ENCODE results near the gene C1orf56.
A peak's percentile ranks its signal among the peaks of the same experiment; 100 is the strongest.

Gene C1orf56

DNA sequence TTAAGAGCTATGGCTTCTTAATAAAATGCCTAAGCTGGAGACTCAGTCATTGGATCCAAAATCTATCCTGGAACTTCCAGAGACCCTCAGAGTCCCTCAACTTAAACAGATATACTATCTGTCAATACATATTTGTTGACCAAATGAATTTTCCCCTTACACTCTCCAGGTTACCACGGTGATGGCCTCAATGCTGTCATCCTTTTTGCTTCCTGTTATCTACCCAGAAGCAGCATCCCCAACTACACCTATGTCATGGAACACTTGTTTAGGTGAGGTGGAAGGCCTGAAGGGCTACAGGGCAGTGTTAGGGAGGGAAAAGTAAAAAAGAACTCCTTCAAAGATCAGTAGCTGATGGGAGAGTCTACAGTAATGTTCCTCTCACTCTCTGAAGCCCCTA lies 4.4 kb upstream of the C1orf56 start:
- no peak for DNase-seq (ENCODE audit: low read depth)
- TF ChIP-seq, protein P1, sequence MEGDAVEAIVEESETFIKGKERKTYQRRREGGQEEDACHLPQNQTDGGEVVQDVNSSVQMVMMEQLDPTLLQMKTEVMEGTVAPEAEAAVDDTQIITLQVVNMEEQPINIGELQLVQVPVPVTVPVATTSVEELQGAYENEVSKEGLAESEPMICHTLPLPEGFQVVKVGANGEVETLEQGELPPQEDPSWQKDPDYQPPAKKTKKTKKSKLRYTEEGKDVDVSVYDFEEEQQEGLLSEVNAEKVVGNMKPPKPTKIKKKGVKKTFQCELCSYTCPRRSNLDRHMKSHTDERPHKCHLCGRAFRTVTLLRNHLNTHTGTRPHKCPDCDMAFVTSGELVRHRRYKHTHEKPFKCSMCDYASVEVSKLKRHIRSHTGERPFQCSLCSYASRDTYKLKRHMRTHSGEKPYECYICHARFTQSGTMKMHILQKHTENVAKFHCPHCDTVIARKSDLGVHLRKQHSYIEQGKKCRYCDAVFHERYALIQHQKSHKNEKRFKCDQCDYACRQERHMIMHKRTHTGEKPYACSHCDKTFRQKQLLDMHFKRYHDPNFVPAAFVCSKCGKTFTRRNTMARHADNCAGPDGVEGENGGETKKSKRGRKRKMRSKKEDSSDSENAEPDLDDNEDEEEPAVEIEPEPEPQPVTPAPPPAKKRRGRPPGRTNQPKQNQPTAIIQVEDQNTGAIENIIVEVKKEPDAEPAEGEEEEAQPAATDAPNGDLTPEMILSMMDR (IDR thresholded peaks at IDR 0.05; ENCODE audit: low read length, missing control alignments): no peak
- H3K4me3 ChIP-seq (replicated peaks; ENCODE audit: low read depth, low read length): no peak overlapping the region

DNA sequence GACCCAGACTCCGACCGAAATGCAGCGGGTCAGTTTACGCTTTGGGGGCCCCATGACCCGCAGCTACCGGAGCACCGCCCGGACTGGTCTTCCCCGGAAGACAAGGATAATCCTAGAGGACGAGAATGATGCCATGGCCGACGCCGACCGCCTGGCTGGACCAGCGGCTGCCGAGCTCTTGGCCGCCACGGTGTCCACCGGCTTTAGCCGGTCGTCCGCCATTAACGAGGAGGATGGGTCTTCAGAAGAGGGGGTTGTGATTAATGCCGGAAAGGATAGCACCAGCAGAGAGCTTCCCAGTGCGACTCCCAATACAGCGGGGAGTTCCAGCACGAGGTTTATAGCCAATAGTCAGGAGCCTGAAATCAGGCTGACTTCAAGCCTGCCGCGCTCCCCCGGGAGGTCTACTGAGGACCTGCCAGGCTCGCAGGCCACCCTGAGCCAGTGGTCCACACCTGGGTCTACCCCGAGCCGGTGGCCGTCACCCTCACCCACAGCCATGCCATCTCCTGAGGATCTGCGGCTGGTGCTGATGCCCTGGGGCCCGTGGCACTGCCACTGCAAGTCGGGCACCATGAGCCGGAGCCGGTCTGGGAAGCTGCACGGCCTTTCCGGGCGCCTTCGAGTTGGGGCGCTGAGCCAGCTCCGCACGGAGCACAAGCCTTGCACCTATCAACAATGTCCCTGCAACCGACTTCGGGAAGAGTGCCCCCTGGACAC lies 534 bp downstream of the C1orf56 start:
- TF ChIP-seq, protein P1 (IDR thresholded peaks at IDR 0.05; ENCODE audit: low read length, missing control alignments): peak; percentile 56
- H3K4me3 ChIP-seq (replicated peaks; ENCODE audit: low read depth, low read length): peak overlapping the region; percentile 72
- peak; percentile 72 for DNase-seq (ENCODE audit: low read depth)

DNA sequence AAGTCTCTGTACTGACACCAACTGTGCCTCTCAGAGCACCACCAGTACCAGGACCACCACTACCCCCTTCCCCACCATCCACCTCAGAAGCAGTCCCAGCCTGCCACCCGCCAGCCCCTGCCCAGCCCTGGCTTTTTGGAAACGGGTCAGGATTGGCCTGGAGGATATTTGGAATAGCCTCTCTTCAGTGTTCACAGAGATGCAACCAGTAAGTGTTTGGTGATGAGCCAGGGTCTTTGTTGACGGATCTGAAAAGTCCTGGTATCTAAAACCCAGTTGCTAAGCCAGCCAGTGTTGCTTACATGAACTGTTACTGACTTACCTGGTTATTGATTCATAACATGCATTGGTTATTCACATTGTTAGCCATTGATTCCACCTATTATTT lies 1.1 kb downstream of the C1orf56 start:
- TF ChIP-seq, protein P1 (IDR thresholded peaks at IDR 0.05; ENCODE audit: low read length, missing control alignments): no peak
- no peak for DNase-seq (ENCODE audit: low read depth)
- peak overlapping the region; percentile 72 for H3K4me3 ChIP-seq (replicated peaks; ENCODE audit: low read depth, low read length)

DNA sequence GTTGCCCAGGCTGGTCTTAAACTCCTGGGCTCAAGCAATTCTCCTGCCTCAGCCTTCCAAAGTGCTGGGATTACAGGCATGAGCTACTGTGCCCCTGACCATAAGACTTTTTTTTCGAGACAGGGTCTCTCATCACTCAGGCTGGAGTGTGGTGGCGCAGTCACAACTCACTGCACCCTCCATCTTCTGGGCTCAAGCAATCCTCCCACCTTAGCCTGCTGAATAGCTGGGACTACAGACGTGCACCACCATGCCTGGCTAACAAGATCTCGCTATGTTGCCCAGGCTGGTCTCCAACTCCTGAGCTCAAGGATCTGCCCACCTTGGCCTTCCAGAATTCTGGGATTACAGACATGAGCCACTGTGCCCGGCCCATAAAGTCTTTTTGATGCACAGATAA lies 1.9 kb downstream of the C1orf56 start:
- no peak overlapping the region for H3K4me3 ChIP-seq (replicated peaks; ENCODE audit: low read depth, low read length)
- no peak for DNase-seq (ENCODE audit: low read depth)
- TF ChIP-seq, protein P1 (IDR thresholded peaks at IDR 0.05; ENCODE audit: low read length, missing control alignments): no peak

DNA sequence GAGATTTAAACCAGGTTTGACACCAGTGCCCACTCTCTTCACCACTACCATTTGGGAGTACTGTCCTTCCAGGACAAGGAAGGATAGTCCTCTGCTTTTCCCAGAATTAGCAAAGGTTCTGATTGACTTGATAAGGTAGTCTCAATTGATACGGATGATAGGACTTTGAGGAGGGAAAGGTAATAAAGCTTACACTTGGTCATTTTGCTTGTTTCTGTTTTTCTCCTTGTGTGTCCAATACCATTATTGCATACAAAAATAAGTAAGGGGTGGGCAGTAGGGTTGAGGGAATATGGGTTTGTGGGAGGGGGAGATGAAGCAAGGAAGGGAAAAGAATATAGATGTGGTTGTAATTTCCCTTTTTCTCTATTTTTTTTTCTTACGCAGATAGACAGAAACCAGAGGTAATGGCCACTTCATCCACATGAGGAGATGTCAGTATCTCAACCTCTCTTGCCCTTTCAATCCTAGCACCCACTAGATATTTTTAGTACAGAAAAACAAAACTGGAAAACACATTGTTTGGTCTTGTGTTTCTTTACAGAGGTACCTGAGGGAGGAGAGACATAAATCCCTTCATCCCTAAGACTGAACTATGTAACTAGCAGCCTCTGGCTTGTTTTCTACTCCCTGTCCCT lies 2.6 kb downstream of the C1orf56 start:
- H3K4me3 ChIP-seq (replicated peaks; ENCODE audit: low read depth, low read length): no peak overlapping the region
- TF ChIP-seq, protein P1 (IDR thresholded peaks at IDR 0.05; ENCODE audit: low read length, missing control alignments): no peak
- no peak for DNase-seq (ENCODE audit: low read depth)

DNA sequence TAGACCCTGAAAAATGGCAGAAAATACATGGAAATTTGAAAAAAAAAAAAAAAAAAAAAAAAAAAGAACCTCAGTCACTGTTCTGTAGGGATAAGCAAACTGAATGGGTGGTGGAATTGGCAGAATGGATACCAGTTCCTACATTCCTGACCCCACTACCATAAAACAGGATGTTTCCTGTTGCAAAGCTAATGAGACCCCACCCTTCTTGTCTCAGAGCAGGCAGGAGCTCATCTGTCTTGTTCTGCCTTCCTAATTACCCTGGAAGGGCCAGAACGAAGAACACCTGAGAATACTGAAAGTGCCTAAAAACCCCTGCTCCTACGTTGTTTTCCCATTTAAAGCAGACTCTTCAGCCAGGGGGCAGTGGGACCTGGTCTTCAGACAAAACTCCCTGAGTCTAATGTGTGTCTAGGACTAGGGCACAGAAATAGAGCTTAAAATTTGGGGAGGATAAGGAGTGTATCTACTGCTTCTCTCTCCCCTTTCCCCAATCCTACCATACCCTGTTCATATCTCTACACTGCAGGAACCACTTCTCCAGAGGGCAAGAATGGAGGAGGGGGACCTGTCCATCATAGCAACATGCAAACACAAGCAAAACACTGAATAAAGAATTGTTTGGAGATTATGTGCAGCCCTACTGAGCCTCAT lies 3.9 kb downstream of the C1orf56 start:
- no peak for DNase-seq (ENCODE audit: low read depth)
- TF ChIP-seq, protein P1 (IDR thresholded peaks at IDR 0.05; ENCODE audit: low read length, missing control alignments): no peak
- no peak overlapping the region for H3K4me3 ChIP-seq (replicated peaks; ENCODE audit: low read depth, low read length)

Data from fibroblast of pulmonary artery (primary cell).